T-helper 1 cell treated with Interleukin-12 subunit alpha and Interleukin-12 subunit beta and Interleukin-4 antibody, amounts not matched to agents 30 μg/mL and 1 μg/mL, for 36 hours (primary cell): ENCODE data around the gene UBAP1.
A peak's percentile ranks its signal among the peaks of the same experiment; 100 is the strongest.
"Not testable (repeated sequence)": the region's sequence is repeated elsewhere in the genome, so short reads cannot be mapped to it uniquely, and the experiment has no call there.

Source experiments
- H3K27ac Mint-ChIP-seq: one replicate; pipeline ENCODE4 v1.8.0; 2021; ENCODE audit warnings: mild to moderate bottlenecking, mixed read lengths
- H3K27me3 Mint-ChIP-seq: one replicate; pipeline ENCODE4 v1.8.0; 2021; ENCODE audit warnings: low read depth, mixed read lengths
- H3K36me3 Mint-ChIP-seq: one replicate; pipeline ENCODE4 v1.8.0; 2021; ENCODE audit warnings: low read depth, mixed read lengths
- H3K4me1 Mint-ChIP-seq: one replicate; pipeline ENCODE4 v1.8.0; 2021; ENCODE audit warnings: low read depth, mixed read lengths
- H3K4me3 Mint-ChIP-seq: one replicate; pipeline ENCODE4 v1.8.0; 2021; ENCODE audit warnings: mild to moderate bottlenecking, moderate library complexity, mixed read lengths
- H3K9me3 Mint-ChIP-seq: one replicate; pipeline ENCODE4 v1.8.0; 2021; ENCODE audit warnings: mixed read lengths

UBAP1 gene

DNA sequence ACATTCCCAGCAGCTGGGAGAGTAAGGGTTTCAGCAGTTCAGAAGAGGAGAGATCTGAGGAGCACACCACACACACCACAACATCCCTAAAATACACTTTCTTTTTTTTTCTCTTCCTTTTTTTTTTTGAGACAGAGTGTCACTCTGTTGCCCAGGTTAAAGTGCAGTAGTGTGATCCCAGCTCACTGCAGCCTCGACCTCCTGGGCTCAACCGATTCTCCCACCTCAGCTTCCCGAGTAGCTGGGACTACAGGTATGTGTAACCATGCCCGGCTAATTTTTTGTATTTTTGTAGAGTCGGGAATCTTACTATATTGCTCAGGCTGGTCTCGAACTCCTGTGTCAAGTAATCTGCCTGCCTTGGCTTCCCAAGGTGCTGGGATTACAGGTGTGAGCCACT, 9.7 kb upstream of the UBAP1 start:
- Mint-ChIP-seq H3K4me1 (peaks cover 11% of the 10 kb centered on the region), H3K27me3 (no peaks in the 10 kb centered on the region), H3K9me3 (no peaks in the 10 kb centered on the region), H3K36me3 (no peaks in the 10 kb centered on the region), H3K27ac (no peak overlapping the region), H3K4me3 (no peak overlapping the region)

GRCh38 chr9:34170237-34170991, 8.4 kb upstream of the UBAP1 start:
- Mint-ChIP-seq H3K36me3 (no peaks in the 10 kb centered on the region), H3K27ac (no peak overlapping the region), H3K4me1 (peaks cover 11% of the 10 kb centered on the region), H3K9me3 (no peaks in the 10 kb centered on the region), H3K4me3 (no peak overlapping the region), H3K27me3 (no peaks in the 10 kb centered on the region)

DNA sequence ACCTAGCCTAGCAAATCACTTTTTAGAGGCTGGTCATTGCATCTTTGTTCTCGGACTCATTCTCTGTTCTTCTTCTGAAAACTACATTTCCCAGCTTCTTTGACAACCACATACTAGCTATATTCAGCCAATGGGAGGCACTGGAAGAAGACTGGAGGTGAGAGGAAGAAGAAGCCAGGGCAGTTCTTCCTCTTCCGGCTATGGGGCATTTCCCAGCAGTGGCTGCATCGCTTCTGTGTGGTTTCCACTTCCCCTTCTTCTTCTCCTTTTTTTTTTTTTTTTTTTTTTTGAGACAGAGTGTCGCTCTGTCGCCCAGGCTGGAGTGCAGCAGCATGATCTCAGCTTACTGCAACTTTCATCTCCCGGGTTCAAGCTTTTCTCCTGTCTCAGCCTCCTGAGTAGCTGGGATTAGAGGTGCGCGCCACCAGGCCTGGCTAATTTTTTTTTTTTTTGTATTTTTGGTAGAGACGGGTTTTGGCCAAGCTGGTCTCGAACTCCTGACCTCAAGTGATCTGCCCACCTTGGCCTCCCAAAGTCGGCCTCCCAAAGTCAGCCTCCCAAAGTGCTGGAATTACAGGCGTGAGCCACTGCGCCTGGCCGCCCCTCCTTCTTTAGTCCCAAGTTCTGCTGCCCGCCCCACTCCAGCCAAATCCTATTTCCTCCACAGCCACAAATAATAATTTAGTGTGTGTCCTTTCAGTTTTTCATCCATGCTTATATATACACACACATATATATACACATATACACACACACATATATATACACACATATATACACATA, 6.9 kb upstream of the UBAP1 start:
- H3K36me3 Mint-ChIP-seq = no peaks in the 10 kb centered on the region
- peak overlapping the region; percentile 62 for H3K27ac Mint-ChIP-seq
- H3K4me1 Mint-ChIP-seq = peaks cover 9% of the 10 kb centered on the region
- H3K9me3 Mint-ChIP-seq = no peaks in the 10 kb centered on the region
- H3K4me3 Mint-ChIP-seq = peak overlapping the region; percentile 61
- no peaks in the 10 kb centered on the region for H3K27me3 Mint-ChIP-seq

DNA sequence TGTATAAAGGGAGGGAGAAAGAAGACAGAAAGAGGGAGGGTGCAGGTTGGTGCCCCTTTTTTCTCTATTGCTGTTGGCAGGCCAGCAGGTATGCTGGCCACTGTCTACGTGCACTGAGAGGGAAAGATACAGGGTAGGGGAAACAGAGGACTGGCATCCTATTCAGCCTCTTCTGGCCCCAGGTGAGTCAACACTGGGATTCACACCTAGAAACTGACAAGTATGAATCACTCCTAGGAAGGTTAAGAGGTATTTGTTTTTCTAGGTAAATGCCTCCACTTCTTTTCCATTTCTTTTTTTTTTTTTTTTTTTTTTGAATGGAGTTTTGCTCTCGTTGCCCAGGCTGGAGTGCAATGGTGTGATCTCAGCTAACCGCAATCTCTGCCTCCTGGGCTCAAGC, 2.8 kb upstream of the UBAP1 start:
- H3K4me3 Mint-ChIP-seq = no peak overlapping the region
- H3K9me3 Mint-ChIP-seq = no peaks in the 10 kb centered on the region
- H3K27me3 Mint-ChIP-seq = no peaks in the 10 kb centered on the region
- H3K36me3 Mint-ChIP-seq = peaks cover 8% of the 10 kb centered on the region
- H3K4me1 Mint-ChIP-seq = peaks cover 26% of the 10 kb centered on the region
- no peak overlapping the region for H3K27ac Mint-ChIP-seq

DNA sequence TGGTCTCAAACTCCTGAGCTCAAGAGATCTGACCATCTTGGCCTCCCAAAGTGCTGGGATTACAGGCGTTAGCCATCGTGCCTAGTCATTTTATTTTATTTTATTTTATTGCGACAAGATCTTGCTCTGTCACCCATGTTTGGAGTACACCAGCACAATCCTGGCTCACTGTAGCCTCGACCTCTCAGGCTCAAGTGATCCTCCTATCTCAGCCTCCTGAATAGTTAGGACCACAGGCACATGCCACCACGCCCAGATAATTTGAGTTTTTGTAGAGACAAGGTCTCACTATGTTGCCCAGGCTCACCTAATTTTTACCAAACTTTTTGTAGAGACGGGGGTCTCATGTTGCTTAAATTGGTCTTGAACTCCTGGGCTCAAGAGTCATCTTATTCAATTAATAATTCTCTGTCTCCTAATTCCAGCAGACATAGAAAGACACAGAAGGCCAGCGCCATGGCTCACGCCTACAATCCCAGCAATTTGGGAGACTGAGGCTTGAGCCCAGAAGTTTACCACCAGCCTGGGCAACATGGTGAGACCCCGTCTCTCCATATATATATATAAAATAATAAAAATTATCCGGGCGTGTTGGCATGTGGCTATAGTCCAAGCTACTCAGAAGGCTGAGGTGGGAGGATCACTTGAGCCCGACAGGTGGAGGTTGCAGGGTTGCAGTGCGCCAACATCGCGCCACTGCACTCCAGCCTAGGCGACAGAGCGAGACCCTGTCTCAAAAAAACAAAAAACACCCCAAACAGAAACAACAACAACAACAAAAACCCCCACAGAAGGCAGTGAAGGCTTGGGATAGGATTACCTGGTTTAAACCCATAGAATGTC, 1.0 kb upstream of the UBAP1 start:
- peak overlapping the region; percentile 97 for H3K4me3 Mint-ChIP-seq
- H3K36me3 Mint-ChIP-seq = peaks cover 12% of the 10 kb centered on the region
- no peaks in the 10 kb centered on the region for H3K27me3 Mint-ChIP-seq
- peak overlapping the region; percentile 97 for H3K27ac Mint-ChIP-seq
- H3K4me1 Mint-ChIP-seq = peaks cover 17% of the 10 kb centered on the region
- no peaks in the 10 kb centered on the region for H3K9me3 Mint-ChIP-seq

DNA sequence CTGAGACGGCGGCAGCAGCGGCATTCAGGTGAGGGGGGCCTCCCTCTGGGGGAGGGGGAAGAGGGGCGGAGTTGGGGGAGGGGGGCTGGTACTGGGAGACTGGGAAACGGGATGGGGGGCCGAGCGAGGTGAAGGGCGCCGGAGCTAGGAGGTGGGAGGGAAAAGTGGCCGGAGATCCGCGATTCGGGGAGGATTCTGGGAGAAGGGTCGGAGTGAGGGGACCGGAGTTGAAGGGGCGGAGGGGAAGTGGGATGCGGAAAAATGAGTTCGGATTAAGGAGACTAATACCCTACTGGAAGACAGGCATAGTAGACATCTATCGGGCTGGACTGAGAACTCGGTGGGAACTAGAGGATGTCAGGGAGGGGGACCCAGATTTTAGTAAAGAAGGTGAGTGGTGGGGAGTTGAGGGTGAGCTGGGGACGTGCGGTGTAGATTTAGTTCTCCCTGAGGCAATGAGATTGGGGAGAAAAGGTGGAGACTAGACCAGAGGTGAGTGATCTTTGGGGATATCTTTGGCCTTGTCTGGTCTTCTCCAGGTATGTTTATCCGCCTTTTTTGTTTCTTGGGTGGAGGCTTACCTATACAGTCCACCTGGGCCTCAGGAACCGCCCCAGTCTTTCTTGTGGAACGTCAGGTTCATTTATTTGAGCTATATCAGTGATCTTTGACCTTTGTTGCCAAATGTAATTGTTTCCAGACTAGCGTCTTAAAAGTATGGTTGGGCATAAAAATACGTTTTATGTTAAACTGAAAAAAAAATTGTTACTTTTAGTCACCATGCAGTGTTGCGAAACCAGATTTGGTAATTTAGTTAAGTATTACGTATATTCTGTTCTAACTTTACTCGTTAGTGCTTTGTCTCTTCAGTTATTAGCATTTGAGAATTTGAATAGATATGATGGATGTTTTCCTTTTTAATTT, 632 bp downstream of the UBAP1 start:
- Mint-ChIP-seq H3K4me1 (peaks cover 17% of the 10 kb centered on the region), H3K27ac (peak overlapping the region; percentile 97), H3K9me3 (no peaks in the 10 kb centered on the region), H3K27me3 (no peaks in the 10 kb centered on the region), H3K4me3 (peak overlapping the region; percentile 97), H3K36me3 (peaks cover 12% of the 10 kb centered on the region)

- peaks cover 19% of the 10 kb centered on the region for H3K4me1 Mint-ChIP-seq
- H3K9me3 Mint-ChIP-seq = no peaks in the 10 kb centered on the region
- no peak overlapping the region for H3K4me3 Mint-ChIP-seq
- H3K36me3 Mint-ChIP-seq = peaks cover 4% of the 10 kb centered on the region
- H3K27me3 Mint-ChIP-seq = no peaks in the 10 kb centered on the region
- H3K27ac Mint-ChIP-seq = no peak overlapping the region
Observed at GRCh38 chr9:34185778-34186551, 7.1 kb downstream of the UBAP1 start.

- H3K27me3 Mint-ChIP-seq = no peaks in the 10 kb centered on the region
- H3K4me3 Mint-ChIP-seq = no peak overlapping the region
- peaks cover 23% of the 10 kb centered on the region for H3K4me1 Mint-ChIP-seq
- no peaks in the 10 kb centered on the region for H3K36me3 Mint-ChIP-seq
- no peaks in the 10 kb centered on the region for H3K9me3 Mint-ChIP-seq
- no peak overlapping the region for H3K27ac Mint-ChIP-seq
Observed at GRCh38 chr9:34187891-34188240, 9.0 kb downstream of the UBAP1 start.

- no peaks in the 10 kb centered on the region for H3K36me3 Mint-ChIP-seq
- peaks cover 24% of the 10 kb centered on the region for H3K4me1 Mint-ChIP-seq
- H3K27me3 Mint-ChIP-seq = no peaks in the 10 kb centered on the region
- no peak overlapping the region for H3K4me3 Mint-ChIP-seq
- no peaks in the 10 kb centered on the region for H3K9me3 Mint-ChIP-seq
- no peak overlapping the region for H3K27ac Mint-ChIP-seq
Observed at GRCh38 chr9:34190996-34191892, 12.4 kb downstream of the UBAP1 start.

GRCh38 chr9:34195143-34195542, 16.3 kb downstream of the UBAP1 start:
- peaks cover 26% of the 10 kb centered on the region for H3K4me1 Mint-ChIP-seq
- no peaks in the 10 kb centered on the region for H3K9me3 Mint-ChIP-seq
- no peak overlapping the region for H3K27ac Mint-ChIP-seq
- H3K36me3 Mint-ChIP-seq = peaks cover 19% of the 10 kb centered on the region
- no peak overlapping the region for H3K4me3 Mint-ChIP-seq
- H3K27me3 Mint-ChIP-seq = no peaks in the 10 kb centered on the region

DNA sequence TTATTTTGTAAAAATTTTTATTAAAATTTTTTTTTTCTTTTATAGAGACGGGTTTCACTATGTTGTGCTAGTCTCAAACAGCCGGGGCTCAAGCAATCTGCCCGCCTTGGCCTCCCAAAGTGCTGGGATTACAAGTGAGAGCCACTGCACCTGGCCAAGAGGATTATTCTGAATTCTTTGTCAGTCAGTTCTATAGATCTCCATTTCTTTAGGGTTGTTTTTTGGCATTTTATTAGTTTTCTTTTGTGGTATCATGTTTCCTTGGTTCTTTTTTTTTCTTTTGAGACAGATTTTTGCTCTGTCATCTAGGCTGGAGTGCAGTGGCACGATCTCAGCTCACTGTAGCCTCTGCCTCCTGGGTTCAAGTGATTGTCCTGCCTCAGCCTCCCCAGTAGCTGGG, 18.4 kb downstream of the UBAP1 start:
- H3K27ac Mint-ChIP-seq, H3K9me3 Mint-ChIP-seq, H3K27me3 Mint-ChIP-seq, H3K4me3 Mint-ChIP-seq: not testable (repeated sequence)
- peaks cover 27% of the 10 kb centered on the region for H3K4me1 Mint-ChIP-seq
- H3K36me3 Mint-ChIP-seq = peaks cover 22% of the 10 kb centered on the region

DNA sequence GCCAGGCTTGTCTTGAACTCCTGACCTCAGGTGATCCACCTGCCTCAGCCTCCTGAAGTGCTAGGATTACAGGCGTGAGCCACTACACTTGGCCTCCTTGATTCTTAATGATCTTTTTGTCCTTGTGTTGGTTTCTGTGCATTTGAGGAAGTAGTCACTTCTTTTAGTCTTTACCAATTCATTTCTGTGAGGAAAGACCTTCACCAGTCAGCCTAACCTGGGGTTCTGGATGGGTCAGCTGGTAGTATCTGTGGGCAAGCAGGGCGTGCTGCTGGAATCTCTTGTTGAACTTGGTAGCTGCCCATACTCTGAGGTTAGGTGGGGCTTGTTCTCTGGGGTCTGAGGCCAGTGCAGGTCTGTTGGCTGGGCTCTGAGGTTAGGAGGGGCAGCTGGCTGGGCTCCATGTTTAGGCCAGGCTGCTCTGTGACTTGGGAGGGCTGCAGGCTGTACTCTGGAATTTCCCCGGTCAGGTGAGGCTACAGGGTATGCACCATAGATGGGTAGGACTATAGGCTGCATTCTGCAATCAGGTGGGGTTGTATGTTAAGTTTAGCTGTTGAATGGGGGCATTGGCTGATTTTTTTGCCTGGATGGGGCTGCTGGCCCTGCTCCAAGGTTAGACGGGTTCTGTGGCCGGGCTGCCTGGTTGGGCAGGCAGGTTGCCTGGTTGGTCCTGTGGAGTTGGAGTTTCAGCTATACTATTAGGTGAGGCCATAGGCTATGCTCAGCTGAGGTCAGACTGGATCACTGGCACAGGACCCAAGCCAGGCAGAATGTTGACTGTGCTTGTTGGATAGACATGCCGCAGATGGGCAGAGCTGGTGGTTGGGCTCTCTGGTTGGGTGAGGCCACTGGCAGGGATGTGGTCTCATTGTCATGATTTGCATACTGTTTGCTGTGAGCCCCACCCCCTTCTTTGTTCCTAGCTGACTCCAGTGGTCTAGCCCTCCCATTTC, 19.2 kb downstream of the UBAP1 start:
- peaks cover 24% of the 10 kb centered on the region for H3K4me1 Mint-ChIP-seq
- H3K27me3 Mint-ChIP-seq = no peaks in the 10 kb centered on the region
- H3K4me3 Mint-ChIP-seq = no peak overlapping the region
- no peaks in the 10 kb centered on the region for H3K9me3 Mint-ChIP-seq
- H3K36me3 Mint-ChIP-seq = peaks cover 22% of the 10 kb centered on the region
- no peak overlapping the region for H3K27ac Mint-ChIP-seq
